Measurements from ENCODE around the gene CD6. TPM values are rescaled to one million over a fixed set of nuclear protein-coding genes. Genes with fewer than 3 reads are reported as not detected.

The CD6 gene
- total RNA-seq, 1 donor from 2014 or later, result not detected

DNA sequence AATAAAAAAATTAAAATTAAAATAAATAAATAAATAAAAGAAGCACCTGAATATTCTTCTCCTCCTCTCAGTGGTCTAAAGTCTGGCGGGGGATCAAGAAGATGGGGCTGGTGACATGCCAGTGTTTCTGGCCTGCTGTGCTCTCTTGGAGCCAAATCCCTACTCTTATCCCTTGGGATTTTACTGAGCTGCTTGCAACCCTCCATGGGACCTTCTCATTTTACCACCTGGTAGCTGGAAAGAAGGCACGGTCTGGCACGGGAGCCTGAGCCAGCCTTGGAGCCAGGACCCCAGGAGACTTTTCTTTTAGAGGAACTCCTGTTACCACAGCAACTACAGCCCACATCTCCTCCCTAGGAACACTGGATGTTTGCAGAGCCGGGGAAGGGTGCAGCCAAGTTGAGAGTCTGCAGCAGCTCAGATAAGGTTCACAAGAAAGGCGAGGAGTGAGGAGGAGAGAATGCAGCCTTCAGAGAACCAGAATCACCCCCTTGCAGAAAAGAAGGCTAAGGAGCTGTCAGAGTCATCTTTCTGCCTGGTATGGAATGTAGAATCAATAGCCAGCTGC lies 21.4 kb downstream of the CD6 start:
- H3K9ac ChIP-seq, result no peak overlapping the region
- H4K20me1 ChIP-seq (ENCODE audit: low read depth), result no peaks in the 10 kb centered on the region
- H3K27ac ChIP-seq, result no peak overlapping the region
- H3K27ac Mint-ChIP-seq, result no peak overlapping the region
- no peak for TF ChIP-seq EZH2 (IDR thresholded peaks at IDR 0.05)
- no peak for TF ChIP-seq EZH2phosphoT487 (IDR thresholded peaks at IDR 0.05)
- TF ChIP-seq, protein P1, sequence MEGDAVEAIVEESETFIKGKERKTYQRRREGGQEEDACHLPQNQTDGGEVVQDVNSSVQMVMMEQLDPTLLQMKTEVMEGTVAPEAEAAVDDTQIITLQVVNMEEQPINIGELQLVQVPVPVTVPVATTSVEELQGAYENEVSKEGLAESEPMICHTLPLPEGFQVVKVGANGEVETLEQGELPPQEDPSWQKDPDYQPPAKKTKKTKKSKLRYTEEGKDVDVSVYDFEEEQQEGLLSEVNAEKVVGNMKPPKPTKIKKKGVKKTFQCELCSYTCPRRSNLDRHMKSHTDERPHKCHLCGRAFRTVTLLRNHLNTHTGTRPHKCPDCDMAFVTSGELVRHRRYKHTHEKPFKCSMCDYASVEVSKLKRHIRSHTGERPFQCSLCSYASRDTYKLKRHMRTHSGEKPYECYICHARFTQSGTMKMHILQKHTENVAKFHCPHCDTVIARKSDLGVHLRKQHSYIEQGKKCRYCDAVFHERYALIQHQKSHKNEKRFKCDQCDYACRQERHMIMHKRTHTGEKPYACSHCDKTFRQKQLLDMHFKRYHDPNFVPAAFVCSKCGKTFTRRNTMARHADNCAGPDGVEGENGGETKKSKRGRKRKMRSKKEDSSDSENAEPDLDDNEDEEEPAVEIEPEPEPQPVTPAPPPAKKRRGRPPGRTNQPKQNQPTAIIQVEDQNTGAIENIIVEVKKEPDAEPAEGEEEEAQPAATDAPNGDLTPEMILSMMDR (IDR thresholded peaks at IDR 0.05), result no peak
- DNase-seq (ENCODE audit: low spot score), result no peak
- peaks cover 4% of the 10 kb centered on the region for H3K4me1 ChIP-seq
- H3K27me3 Mint-ChIP-seq (ENCODE audit: insufficient read depth, low read depth), result peaks cover 5% of the 10 kb centered on the region
- no peaks in the 10 kb centered on the region for H3K27me3 ChIP-seq
- H3K4me3 Mint-ChIP-seq, result no peak overlapping the region
- no peaks in the 10 kb centered on the region for H3K79me2 ChIP-seq (ENCODE audit: low read depth)
- H3K9me3 Mint-ChIP-seq, result no peaks in the 10 kb centered on the region
- H3F3A ChIP-seq (ENCODE audit: low read depth), result no peaks in the 10 kb centered on the region
- peak overlapping the region; percentile 57 for H2AFZ ChIP-seq (replicated peaks)
- H3K36me3 ChIP-seq, result no peaks in the 10 kb centered on the region
- H3K9me3 ChIP-seq (ENCODE audit: low read depth), result no peaks in the 10 kb centered on the region
- no peak overlapping the region for H3K4me3 ChIP-seq
- peaks cover 12% of the 10 kb centered on the region for H3K4me1 Mint-ChIP-seq
- H3K36me3 Mint-ChIP-seq, result no peaks in the 10 kb centered on the region
- H3K4me2 ChIP-seq, result no peak overlapping the region

DNA sequence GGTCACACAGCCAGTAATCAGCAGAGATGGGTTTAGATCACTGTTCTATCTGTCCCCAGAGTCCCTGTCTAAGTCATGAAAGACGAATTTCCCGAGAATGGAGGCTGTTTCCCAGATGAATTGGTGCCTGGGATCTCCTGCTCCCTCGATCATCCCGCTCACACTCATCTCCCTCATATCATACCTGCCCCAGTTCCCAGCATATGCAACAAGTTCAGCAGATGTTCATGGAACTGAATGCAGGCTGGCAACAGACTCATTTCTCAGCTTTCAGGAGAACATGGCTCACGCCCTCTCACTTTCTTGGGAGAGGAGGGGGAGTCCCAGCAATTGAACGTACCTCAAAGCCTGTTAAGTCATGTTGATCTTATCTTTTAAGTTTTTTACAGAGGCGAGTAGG lies 22.1 kb downstream of the CD6 start:
- no peak for DNase-seq (ENCODE audit: low spot score)
- Mint-ChIP-seq H3K27ac (no peak overlapping the region), H3K27me3 (ENCODE audit: insufficient read depth, low read depth) (peaks cover 5% of the 10 kb centered on the region), H3K4me1 (peaks cover 12% of the 10 kb centered on the region), H3K9me3 (no peaks in the 10 kb centered on the region), H3K4me3 (no peak overlapping the region), H3K36me3 (no peaks in the 10 kb centered on the region)
- Histone ChIP-seq H4K20me1 (ENCODE audit: low read depth) (no peaks in the 10 kb centered on the region), H2AFZ (replicated peaks) (no peak overlapping the region), H3F3A (ENCODE audit: low read depth) (no peaks in the 10 kb centered on the region), H3K27ac (no peak overlapping the region), H3K9ac (no peak overlapping the region), H3K79me2 (ENCODE audit: low read depth) (no peaks in the 10 kb centered on the region), H3K36me3 (no peaks in the 10 kb centered on the region), H3K4me3 (no peak overlapping the region), H3K4me1 (peaks cover 4% of the 10 kb centered on the region), H3K9me3 (ENCODE audit: low read depth) (no peaks in the 10 kb centered on the region), H3K27me3 (no peaks in the 10 kb centered on the region), H3K4me2 (no peak overlapping the region)
- TF ChIP-seq EZH2 (IDR thresholded peaks at IDR 0.05) (no peak), EZH2phosphoT487 (IDR thresholded peaks at IDR 0.05) (no peak)
- TF ChIP-seq, protein P1 (IDR thresholded peaks at IDR 0.05), result no peak

DNA sequence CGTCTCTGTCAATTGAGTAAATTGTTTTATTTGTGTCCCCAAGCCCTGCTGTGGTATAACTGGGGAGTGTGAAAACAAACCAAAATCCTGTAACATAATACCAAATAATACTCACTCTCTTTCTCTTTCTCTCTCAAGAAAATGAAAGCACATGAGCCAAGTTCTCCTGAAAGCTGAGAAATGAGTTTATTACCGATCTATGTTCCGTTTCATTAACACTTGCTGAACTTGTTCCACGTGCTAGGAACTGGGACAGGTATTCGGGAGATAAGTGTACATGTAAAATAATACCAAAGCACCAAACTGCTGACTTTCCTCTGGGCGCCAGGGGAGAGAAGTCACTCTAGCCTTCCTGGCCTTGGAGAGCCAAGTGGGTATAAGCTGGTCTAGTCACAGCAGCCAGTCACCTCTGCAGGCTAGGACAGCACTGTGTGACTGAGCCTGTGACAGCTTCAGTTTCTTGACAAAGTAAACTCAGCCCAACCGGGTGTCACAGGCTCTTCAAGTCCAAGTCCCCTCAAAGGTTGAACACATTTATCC lies 23.1 kb downstream of the CD6 start:
- Histone ChIP-seq H2AFZ (replicated peaks) (no peak overlapping the region), H3K9ac (no peak overlapping the region), H3K27ac (no peak overlapping the region), H3K36me3 (no peaks in the 10 kb centered on the region), H4K20me1 (ENCODE audit: low read depth) (no peaks in the 10 kb centered on the region), H3K4me2 (no peak overlapping the region), H3K79me2 (ENCODE audit: low read depth) (no peaks in the 10 kb centered on the region), H3K9me3 (ENCODE audit: low read depth) (no peaks in the 10 kb centered on the region), H3F3A (ENCODE audit: low read depth) (no peaks in the 10 kb centered on the region), H3K4me1 (peaks cover 4% of the 10 kb centered on the region), H3K4me3 (no peak overlapping the region), H3K27me3 (peaks cover 6% of the 10 kb centered on the region)
- Mint-ChIP-seq H3K9me3 (no peaks in the 10 kb centered on the region), H3K4me3 (no peak overlapping the region), H3K36me3 (no peaks in the 10 kb centered on the region), H3K27me3 (ENCODE audit: insufficient read depth, low read depth) (peaks cover 5% of the 10 kb centered on the region), H3K4me1 (peaks cover 12% of the 10 kb centered on the region), H3K27ac (no peak overlapping the region)
- TF ChIP-seq EZH2 (IDR thresholded peaks at IDR 0.05) (no peak), EZH2phosphoT487 (IDR thresholded peaks at IDR 0.05) (no peak)
- TF ChIP-seq, protein P1 (IDR thresholded peaks at IDR 0.05), result no peak
- DNase-seq (ENCODE audit: low spot score), result no peak
